ENCODE measurements around the gene RSRC1. TPM values are rescaled to one million over a fixed set of nuclear protein-coding genes. Genes with fewer than 3 reads are reported as not detected.
"Not testable (repeated sequence)": the region's sequence is repeated elsewhere in the genome, so short reads cannot be mapped to it uniquely, and the experiment has no call there.

Gene RSRC1
- total RNA-seq, 1 donor from 2014 or later = 38.5 TPM

- Histone ChIP-seq H3K9me3 (no peaks in the 10 kb centered on the region), H3K36me3 (no peaks in the 10 kb centered on the region), H3K27me3 (no peaks in the 10 kb centered on the region), H3K4me3 (no peak overlapping the region), H3K4me1 (no peaks in the 10 kb centered on the region), H3K27ac (no peak overlapping the region)
- DNase-seq (ENCODE audit: extremely low spot score in 2 of 2) = no peak
- intact Hi-C loops (cut with DNase I) = no loop called here
- TF ChIP-seq POLR2A (IDR thresholded peaks at IDR 0.05) (no peak), CTCF (IDR thresholded peaks at IDR 0.05) (no peak), POLR2AphosphoS5 (IDR thresholded peaks at IDR 0.05; ENCODE audit: insufficient read depth in 1 of 2, low read depth in 1 of 2) (no peak)
These were observed 422.3 kb downstream of the RSRC1 start for GRCh38 chr3:158532099-158532734.

DNA sequence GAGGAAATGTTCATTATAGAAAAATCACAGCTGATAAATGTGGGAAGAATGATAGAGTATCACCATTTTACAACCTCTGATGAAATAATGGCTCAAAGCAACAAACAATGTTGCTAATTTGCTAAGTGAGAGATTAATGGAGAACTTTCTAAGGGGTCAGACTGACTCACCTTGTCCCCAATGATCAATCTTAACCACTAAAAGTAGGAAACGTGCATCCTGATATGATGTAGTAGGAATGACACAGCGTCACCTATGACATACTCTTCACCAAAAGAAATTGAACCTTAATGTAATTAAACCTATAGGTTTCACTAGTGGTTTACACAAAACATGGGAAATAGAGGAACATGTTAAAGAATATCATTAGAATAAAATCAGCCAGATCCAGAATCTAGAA is 426.0 kb downstream of the RSRC1 start:
- Histone ChIP-seq H3K27ac (no peak overlapping the region), H3K4me1 (no peaks in the 10 kb centered on the region), H3K9me3 (no peaks in the 10 kb centered on the region), H3K36me3 (no peaks in the 10 kb centered on the region), H3K27me3 (no peaks in the 10 kb centered on the region), H3K4me3 (no peak overlapping the region)
- intact Hi-C loops (cut with DNase I) = no loop called here
- DNase-seq (ENCODE audit: extremely low spot score in 2 of 2) = no peak
- TF ChIP-seq POLR2AphosphoS5 (IDR thresholded peaks at IDR 0.05; ENCODE audit: insufficient read depth in 1 of 2, low read depth in 1 of 2) = no peak
- no peak for TF ChIP-seq CTCF (IDR thresholded peaks at IDR 0.05)
- no peak for TF ChIP-seq POLR2A (IDR thresholded peaks at IDR 0.05)

DNA sequence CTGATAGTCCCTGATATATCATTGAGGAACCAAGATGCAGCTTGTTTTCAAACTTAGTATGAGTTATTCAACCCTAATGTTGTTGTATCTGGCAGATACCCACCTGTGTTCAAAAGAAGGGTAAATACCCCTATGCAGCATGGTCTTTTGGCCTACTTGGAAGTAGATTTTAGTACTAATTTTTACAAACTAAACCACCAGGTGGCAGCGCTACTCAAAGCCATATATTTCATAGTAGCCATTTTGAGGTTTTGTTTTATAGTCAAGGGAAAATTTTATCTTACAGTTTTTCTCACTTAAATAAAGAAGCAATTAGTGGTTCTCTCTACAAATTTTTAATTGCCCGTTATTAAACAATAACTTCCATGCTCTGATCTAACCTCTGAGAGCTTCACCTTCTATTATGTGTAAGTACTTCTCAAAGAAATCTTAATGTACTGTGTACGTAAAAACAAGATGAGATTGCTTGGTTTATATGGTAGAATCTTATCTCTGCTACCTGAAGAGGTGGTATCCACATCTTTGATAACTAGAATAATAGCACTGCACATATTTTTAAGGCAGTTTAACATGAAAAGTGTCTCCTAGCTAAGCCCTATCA is 429.6 kb downstream of the RSRC1 start:
- intact Hi-C loops (cut with DNase I) = no loop called here

GRCh38 chr3:158540066-158540465 is 430.2 kb downstream of the RSRC1 start:
- TF ChIP-seq POLR2AphosphoS5 (IDR thresholded peaks at IDR 0.05; ENCODE audit: insufficient read depth in 1 of 2, low read depth in 1 of 2) (no peak), CTCF (IDR thresholded peaks at IDR 0.05) (no peak), POLR2A (IDR thresholded peaks at IDR 0.05) (no peak)

More for the DNA sequence above, 429.6 kb downstream of the RSRC1 start:
- Histone ChIP-seq H3K27ac (no peak overlapping the region), H3K36me3 (no peaks in the 10 kb centered on the region), H3K4me1 (no peaks in the 10 kb centered on the region), H3K27me3 (no peaks in the 10 kb centered on the region), H3K4me3 (no peak overlapping the region), H3K9me3 (no peaks in the 10 kb centered on the region)
- DNase-seq (ENCODE audit: extremely low spot score in 2 of 2) = no peak
- TF ChIP-seq CTCF (IDR thresholded peaks at IDR 0.05) = peak in 1 of 3 experiments; percentile 15
- TF ChIP-seq POLR2A (IDR thresholded peaks at IDR 0.05) = no peak
- no peak for TF ChIP-seq POLR2AphosphoS5 (IDR thresholded peaks at IDR 0.05; ENCODE audit: insufficient read depth in 1 of 2, low read depth in 1 of 2)

DNA sequence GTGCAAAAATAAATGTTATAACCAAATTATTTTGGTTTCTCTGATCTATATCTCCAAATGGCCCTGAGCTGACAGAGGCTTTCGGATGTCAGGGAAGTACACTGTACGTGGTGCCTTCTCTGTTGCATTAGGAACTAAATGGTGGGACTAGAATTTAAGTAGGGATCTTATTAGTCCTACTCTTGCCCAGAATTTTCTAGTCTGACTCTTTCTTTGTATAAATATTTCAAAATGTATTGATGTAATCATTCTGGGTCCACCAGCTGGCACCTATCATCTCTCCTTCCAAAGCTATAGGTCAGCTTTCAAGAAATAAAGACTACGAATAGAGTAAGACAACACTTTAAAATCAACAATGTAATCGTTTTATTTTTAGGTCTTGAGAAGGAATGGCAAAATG is 438.8 kb downstream of the RSRC1 start:
- H3K27me3 ChIP-seq = no peaks in the 10 kb centered on the region
- no peak for TF ChIP-seq POLR2A (IDR thresholded peaks at IDR 0.05)
- TF ChIP-seq CTCF (IDR thresholded peaks at IDR 0.05) = no peak
- no peak for TF ChIP-seq POLR2AphosphoS5 (IDR thresholded peaks at IDR 0.05; ENCODE audit: insufficient read depth in 1 of 2, low read depth in 1 of 2)
- intact Hi-C loops (cut with DNase I) = no loop called here
- H3K4me1 ChIP-seq = no peaks in the 10 kb centered on the region
- no peak overlapping the region for H3K4me3 ChIP-seq
- DNase-seq (ENCODE audit: extremely low spot score in 2 of 2) = no peak
- H3K9me3 ChIP-seq = no peaks in the 10 kb centered on the region
- H3K27ac ChIP-seq = no peak overlapping the region
- no peaks in the 10 kb centered on the region for H3K36me3 ChIP-seq

More at GRCh38 chr3:158540066-158540465, 430.2 kb downstream of the RSRC1 start:
- Histone ChIP-seq H3K4me3 (no peak overlapping the region), H3K4me1 (no peaks in the 10 kb centered on the region), H3K27me3 (no peaks in the 10 kb centered on the region), H3K27ac (no peak overlapping the region), H3K36me3 (no peaks in the 10 kb centered on the region), H3K9me3 (no peaks in the 10 kb centered on the region)
- intact Hi-C loops (cut with DNase I) = no loop called here
- no peak for DNase-seq (ENCODE audit: extremely low spot score in 2 of 2)

GRCh38 chr3:158549938-158550337 is 440.0 kb downstream of the RSRC1 start:
- H3K27me3 ChIP-seq; intact Hi-C loops (cut with DNase I); H3K4me3 ChIP-seq; H3K36me3 ChIP-seq; H3K9me3 ChIP-seq; H3K4me1 ChIP-seq; DNase-seq (ENCODE audit: extremely low spot score in 2 of 2); H3K27ac ChIP-seq: not testable (repeated sequence)
